Breast epithelium (tissue), 3 donors: Measurements from ENCODE around the gene PIK3R5.

Experiments
- CTCF ChIP-seq, 3 donors: fragments of 450-650 bp; IDR thresholded peaks; one replicate each; pipeline ENCODE4 v1.5.1; 2016 to 2017; ENCODE audit warnings: antibody characterized with exemption in 3 of 3, mild to moderate bottlenecking in 3 of 3, moderate library complexity in 3 of 3
- POLR2AphosphoS5 ChIP-seq, 3 donors: sonication (generic); formaldehyde crosslinking; IDR thresholded peaks; one replicate each; pipeline ENCODE4 v1.6.1; 2017; ENCODE audit warnings: antibody characterized with exemption in 3 of 3

GRCh38 chr17:8946476-8946875 is 19.0 kb downstream of the PIK3R5 start:
- TF ChIP-seq CTCF (IDR thresholded peaks at IDR 0.05) (no peak), POLR2AphosphoS5 (IDR thresholded peaks at IDR 0.05) (no peak)
